Measurements from ENCODE around the gene LRP5.
"Not testable (repeated sequence)": the region's sequence is repeated elsewhere in the genome, so short reads cannot be mapped to it uniquely, and the experiment has no call there.

Gene LRP5

DNA sequence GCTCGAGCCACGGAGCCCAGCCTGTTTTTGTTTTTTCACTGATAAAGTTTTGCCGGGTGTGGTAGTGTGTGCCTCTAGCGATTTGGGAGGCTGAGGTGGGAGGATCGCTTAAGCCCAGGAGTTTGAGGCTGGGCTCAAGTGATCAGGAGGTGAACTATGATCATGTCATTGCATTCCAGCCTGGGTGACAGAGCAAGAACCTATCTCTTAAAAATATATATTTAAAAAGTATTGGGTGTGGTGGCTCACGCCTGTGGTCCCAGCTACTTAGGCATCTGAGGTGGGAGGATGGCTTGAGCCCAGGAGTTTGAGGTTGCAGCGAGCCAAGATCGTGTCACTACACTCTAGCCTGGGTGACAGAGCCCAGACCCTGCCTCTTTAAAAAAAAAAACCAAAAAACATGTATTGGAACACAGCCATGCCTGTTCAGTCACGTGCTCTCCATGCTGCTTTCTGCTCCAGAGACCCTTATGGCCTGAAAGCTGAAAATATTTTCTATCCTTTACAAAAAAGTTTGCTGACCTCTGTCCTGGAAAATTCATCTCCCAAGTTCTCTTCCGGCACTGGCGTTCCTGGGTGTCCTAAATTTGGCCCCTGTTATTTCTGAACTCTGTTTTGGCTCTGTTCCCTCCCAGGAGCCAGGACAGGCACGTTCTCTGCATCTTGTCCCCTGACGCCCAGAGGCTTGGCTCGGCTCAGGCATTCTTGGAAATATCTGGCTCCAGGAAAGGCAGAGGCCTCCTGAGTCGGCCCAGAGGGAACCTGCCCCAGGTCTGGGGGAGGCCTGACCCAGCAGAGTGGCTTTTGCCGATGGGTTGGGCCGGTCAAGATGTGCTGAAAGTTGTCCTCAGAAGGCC lies 86.8 kb downstream of the LRP5 start:
- DNase-seq = peak; percentile 21

- no peak for DNase-seq
These were observed 87.5 kb downstream of the LRP5 start for GRCh38 chr11:68399916-68400315.

- DNase-seq = not testable (repeated sequence)
These were observed 88.2 kb downstream of the LRP5 start for GRCh38 chr11:68400584-68400983.

DNA sequence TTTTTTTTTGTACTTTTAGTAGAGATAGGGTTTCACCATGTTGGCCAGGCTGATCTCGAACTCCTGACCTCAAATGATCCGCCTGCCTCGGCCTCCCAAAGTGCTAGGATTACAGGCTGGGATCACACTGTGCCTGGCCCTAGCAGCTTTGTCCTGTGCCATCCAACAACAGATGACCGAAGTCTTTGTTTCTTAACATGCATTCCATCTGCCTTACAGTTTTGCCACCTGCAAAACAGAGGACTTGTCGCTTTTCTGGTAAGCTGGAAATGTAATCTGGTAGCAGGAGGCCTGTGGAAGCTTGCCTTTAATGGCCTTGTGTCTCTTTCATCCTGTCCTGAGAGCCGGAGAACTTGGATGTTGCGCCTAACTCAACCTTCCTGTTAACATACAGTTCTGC lies 89.5 kb downstream of the LRP5 start:
- no peak for DNase-seq

DNA sequence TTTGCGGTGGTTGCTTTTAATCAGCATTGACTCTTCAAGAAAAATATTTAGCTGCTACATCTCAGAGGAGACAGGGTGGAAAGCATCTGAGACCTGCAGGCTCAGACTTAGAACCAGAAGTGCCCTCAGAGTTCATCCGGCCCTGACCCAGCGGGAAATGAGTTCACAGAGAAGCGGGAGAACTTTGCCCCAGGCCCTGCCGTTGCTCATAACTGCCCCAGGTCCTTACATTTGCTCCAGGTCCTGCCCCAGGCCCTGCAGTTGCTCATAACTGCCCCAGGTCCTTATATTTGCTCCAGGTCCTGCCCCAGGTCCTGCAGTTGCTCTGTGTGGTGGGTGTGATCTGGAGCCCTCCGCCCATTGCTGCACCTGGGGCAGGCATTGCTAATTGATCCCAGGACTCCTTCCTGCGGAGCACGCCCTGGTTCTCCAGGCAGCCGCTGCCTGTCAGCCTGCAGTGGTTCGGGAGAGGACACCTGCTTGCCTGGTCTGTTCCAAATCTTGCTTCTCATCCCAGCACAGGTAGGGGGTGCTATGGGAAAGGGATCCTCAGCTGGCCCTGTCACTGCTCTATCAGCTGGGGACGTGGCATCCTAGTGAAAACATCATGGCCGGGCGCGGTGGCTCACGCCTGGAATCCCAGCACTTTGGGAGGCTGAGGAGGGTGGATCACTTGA lies 90.1 kb downstream of the LRP5 start:
- DNase-seq = no peak

DNA sequence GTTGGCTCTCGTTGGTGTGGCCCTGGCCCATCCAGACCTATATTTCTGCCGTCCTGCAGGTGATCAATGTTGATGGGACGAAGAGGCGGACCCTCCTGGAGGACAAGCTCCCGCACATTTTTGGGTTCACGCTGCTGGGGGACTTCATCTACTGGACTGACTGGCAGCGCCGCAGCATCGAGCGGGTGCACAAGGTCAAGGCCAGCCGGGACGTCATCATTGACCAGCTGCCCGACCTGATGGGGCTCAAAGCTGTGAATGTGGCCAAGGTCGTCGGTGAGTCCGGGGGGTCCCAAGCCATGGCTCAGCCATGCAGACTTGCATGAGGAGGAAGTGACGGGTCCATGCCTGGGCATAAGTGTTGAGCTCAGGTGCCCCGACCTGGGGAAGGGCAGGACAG lies 91.0 kb downstream of the LRP5 start:
- DNase-seq = no peak

DNA sequence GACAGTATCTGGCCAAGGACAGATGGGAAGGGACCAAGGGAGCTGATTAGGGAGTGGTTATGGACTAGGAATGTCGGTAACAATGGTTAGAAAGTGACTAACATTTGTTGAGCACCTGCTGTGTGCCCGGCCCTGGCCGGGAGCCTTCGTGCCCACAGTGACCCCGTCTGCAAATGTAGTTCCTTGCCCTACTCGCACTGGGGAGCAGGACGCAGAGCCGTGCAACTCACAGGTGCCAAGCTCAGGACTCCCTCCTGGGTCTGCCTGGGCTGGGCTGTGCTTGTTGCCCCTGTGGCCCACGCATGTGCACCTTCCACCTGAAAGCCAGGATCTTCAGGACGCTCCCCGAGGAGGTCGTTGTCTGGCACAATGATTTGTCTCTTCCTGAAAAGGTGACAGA lies 91.4 kb downstream of the LRP5 start:
- DNase-seq = no peak

DNA sequence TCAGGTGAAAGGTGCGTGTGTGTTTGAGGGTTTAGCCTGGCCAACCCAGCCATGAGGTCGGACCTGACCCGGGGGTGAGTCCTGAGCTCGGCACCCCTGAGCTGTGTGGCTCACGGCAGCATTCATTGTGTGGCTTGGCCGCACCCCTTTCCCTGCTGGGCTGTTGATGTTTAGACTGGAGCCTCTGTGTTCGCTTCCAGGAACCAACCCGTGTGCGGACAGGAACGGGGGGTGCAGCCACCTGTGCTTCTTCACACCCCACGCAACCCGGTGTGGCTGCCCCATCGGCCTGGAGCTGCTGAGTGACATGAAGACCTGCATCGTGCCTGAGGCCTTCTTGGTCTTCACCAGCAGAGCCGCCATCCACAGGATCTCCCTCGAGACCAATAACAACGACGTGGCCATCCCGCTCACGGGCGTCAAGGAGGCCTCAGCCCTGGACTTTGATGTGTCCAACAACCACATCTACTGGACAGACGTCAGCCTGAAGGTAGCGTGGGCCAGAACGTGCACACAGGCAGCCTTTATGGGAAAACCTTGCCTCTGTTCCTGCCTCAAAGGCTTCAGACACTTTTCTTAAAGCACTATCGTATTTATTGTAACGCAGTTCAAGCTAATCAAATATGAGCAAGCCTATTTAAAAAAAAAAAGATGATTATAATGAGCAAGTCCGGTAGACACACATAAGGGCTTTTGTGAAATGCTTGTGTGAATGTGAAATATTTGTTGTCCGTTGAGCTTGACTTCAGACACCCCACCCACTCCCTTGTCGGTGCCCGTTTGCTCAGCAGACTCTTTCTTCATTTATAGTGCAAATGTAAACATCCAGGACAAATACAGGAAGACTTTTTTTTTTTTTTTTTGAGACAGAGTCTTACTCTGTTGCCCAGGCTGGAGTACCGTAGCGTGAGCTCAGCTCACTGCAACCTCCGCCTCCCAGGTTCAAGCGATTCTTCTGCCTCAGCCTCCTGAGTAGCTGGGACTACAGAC lies 94.2 kb downstream of the LRP5 start:
- DNase-seq = no peak

DNA sequence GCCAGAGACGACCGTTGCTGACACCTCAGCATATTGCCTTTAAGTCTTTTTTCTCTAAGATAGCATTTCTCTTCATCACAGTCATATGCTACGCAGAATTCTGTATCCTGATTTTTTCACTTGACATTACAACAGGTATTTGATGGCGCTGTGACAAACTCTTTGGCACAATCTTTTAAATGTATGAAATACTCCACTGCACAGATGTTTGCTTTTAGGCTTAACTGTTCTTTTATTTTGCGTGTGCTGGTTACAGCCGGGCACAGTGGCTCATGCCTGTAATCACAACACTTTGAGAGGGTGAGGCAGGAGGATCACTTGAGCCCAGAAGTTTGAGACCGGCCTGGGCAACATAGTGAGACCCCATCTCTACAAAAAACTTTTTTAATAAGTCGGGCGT lies 96.1 kb downstream of the LRP5 start:
- DNase-seq = no peak

DNA sequence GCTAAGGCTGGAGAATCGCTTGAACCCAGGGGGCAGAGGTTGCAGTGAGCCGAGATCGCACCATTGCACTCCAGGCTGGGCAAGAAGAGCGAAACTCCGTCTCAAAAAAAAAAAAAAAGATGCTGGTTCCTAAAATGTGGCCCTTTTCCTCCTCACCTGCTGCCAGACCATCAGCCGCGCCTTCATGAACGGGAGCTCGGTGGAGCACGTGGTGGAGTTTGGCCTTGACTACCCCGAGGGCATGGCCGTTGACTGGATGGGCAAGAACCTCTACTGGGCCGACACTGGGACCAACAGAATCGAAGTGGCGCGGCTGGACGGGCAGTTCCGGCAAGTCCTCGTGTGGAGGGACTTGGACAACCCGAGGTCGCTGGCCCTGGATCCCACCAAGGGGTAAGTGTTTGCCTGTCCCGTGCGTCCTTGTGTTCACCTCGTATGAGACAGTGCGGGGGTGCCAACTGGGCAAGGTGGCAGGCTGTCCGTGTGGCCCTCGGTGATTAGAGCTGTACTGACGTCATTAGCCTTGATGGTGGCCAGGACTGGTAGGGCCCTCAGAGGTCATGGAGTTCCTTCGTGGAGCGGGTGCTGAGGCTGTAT lies 97.5 kb downstream of the LRP5 start:
- no peak for DNase-seq

GRCh38 chr11:68411501-68411991 lies 99.2 kb downstream of the LRP5 start:
- no peak for DNase-seq

DNA sequence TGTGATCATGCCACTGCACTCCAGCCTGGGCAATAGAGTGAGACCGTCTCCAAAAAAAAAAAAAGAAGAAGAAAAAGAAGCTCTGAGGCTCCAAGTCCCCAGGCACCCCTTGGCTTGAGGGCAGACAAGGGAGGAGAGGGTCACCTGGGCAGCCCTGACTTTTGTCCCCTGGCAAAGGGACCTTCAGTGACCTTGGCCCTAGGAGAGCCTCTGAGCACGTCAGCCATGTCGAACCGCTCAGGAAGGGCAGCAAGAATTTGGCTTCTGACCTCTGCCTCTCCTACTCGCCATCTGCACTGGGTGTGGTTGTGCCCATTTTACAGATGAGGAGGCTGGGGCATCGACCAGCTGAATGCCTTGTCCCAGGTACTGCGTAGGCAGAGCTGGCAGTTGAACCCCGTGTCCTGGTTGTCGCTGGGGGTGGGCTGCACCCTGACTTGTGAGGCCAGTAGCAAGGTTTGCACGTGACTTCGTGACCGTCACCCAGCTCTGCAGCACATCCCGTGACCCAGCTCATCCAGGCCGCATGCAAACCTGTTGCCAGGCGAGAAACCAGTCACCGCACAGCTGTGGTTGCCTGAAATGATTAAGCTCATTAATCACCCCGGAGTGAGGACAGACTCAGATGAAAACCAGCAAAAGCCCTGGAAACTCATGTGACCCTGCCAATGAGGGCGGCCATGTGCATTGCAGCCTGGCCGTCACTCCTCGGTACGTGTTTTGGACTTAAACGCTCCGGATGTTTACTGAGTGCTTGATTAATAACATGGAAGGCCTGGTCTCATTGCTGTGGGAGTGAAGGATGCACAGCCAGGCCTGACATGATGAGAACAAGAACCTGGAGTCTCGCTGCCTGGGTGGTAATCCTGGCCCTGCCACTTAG lies 100.4 kb downstream of the LRP5 start:
- DNase-seq = peak; percentile 90

- no peak for DNase-seq
These were observed 101.2 kb downstream of the LRP5 start for GRCh38 chr11:68413591-68413999.

DNA sequence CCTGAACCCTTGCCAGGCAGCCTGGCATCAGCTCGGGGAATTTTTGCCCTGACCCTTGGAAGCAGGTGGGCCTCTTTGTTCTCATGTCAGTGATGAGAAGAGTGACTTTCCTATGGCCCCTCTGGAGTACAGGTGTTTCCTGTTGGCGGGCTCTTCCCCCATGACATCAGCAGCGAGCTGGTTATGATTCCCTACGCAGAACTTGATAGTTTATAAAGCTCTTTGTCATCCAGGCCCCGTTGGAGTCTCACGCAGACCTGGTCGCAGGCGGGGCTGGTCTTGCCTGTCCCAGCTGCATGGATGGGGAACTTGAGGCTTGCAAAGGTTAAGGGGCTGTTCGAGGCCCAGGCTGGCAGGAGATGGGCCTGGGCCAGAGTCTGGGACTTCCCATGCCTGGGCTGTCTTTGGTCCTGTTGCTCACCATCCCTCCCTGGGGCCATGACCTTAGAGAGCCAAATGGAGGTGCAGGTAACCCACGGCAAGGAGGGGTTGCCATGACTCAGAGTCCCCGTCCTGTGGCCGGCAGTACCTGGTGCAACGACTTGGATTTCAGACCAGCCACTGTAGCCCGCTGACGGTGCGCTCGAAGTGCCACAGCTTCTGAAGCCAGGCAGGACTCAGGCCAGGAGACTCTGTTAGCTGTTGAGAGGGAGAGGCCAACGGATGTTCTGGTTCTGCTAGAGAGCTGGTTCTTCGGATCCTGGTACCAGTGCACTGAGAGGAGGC lies 102.3 kb downstream of the LRP5 start:
- DNase-seq = no peak

GRCh38 chr11:68416070-68416578 lies 103.7 kb downstream of the LRP5 start:
- DNase-seq = no peak

DNA sequence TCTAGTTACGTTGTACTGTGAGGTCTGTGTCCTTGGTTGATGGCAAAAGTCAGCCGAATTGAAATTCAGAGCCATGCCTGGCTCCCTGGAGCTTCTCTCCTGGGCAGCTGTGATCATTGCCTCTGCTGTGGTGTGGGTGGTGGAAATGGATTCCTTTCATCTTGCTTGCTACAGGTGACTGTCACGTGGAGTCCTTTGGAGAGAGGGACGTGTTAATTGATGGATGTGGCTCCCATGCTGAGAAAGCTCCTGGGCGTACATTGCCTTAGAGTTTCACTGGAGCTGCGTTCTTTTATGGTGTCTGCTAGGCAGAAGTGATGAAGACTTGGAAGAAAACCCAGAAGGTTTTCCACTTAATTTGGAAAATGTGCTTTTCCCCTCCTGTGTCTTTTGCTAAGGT lies 106.3 kb downstream of the LRP5 start:
- no peak for DNase-seq

GRCh38 chr11:68420171-68420570 lies 107.8 kb downstream of the LRP5 start:
- no peak for DNase-seq

GRCh38 chr11:68423481-68423880 lies 111.1 kb downstream of the LRP5 start:
- DNase-seq = no peak

DNA sequence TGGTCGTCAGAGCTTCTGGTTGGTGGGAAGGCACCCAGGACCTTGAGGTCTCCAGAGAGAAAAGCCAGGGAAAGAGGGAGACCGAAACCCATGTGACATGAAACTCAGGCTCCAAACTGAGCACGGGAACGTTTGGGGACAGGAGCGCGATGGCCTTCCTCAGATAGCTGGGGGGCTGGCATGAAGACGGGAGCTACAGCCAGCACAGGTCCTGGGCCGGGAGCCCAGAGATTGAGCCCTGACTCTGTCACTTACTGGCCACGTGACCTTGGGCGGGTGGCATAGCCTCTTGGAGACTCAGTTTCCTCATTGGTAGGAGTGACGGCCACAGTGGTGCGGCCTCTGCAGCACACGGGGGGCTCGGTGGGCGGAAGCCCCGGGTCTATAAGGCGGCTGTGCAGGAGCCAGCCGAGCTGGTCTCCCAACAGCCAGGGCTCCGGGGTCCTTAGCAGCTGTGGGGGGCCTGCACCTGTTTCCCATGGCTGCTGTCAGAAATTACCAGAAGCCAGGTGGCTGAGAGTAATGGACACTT lies 111.8 kb downstream of the LRP5 start:
- no peak for DNase-seq

Measured in fibroblast of upper back skin (primary cell).